Peyer's patch (tissue), 4 donors: Measurements from ENCODE around the gene FKBP2. TPM values are rescaled to one million over a fixed set of nuclear protein-coding genes. Genes with fewer than 3 reads are reported as not detected.
A peak's percentile ranks its signal among the peaks of the same experiment; 100 is the strongest.

Experiments used
- DNase-seq, 3 donors: peaks; one replicate each; pipeline ENCODE4 v3.0.0-alpha.2; 2017 to 2019
- H3K27ac ChIP-seq, 4 donors: fragments of 200-600 bp; sonication (generic); one replicate each; pipeline ENCODE4 v1.5.1; 2016 to 2019
- H3K27me3 ChIP-seq, 2 donors: fragments of 200-600 bp; sonication (generic); one replicate each; pipeline ENCODE4 v1.5.1; 2019
- H3K36me3 ChIP-seq, 3 donors: fragments of 200-600 bp; sonication (generic); one replicate each; pipeline ENCODE4 v1.5.1; 2016 to 2019
- H3K4me1 ChIP-seq, 4 donors: fragments of 200-600 bp; sonication (generic); one replicate each; pipeline ENCODE4 v1.5.1; 2016 to 2019
- H3K4me3 ChIP-seq, 4 donors: fragments of 200-600 bp; sonication (generic); 1 replicate in 3 of 4; 2 replicates in 1 of 4; pipeline ENCODE4 v1.5.1; 2016 to 2019; ENCODE audit warnings: mild to moderate bottlenecking in 1 of 4
- H3K9me3 ChIP-seq, 4 donors: fragments of 200-600 bp; sonication (generic); one replicate each; pipeline ENCODE4 v1.5.1; 2016 to 2019; ENCODE audit warnings: mild to moderate bottlenecking in 1 of 4
- POLR2A ChIP-seq, 2 donors: fragments of 450-650 bp; IDR thresholded peaks; one replicate each; pipeline ENCODE4 v1.5.1; 2017; ENCODE audit warnings: antibody characterized with exemption in 2 of 2, mild to moderate bottlenecking in 2 of 2, moderate library complexity in 2 of 2
- total RNA-seq, 4 donors: library from RNA; depleted of rRNA; stranded (reverse); fragments of >200 nt; gene quantifications; one replicate each; pipeline ENCODE4 v1.1.0, GENCODE V29; 2016
- TF ChIP-seq, protein P1 (sequence below), 6 experiments: fragments of 450-650 bp in 4 of 6; fragments of 200-600 bp in 2 of 6; sonication (generic) in 1 of 6; IDR thresholded peaks; one replicate each; pipeline ENCODE4 v1.5.1; 2017 to 2019; ENCODE audit warnings: antibody characterized with exemption in 6 of 6, mild to moderate bottlenecking in 3 of 6, moderate library complexity in 1 of 6

FKBP2 gene
- total RNA-seq, 4 donors from 2014 or later: 46.2 to 101 (median 94.0) TPM

DNA sequence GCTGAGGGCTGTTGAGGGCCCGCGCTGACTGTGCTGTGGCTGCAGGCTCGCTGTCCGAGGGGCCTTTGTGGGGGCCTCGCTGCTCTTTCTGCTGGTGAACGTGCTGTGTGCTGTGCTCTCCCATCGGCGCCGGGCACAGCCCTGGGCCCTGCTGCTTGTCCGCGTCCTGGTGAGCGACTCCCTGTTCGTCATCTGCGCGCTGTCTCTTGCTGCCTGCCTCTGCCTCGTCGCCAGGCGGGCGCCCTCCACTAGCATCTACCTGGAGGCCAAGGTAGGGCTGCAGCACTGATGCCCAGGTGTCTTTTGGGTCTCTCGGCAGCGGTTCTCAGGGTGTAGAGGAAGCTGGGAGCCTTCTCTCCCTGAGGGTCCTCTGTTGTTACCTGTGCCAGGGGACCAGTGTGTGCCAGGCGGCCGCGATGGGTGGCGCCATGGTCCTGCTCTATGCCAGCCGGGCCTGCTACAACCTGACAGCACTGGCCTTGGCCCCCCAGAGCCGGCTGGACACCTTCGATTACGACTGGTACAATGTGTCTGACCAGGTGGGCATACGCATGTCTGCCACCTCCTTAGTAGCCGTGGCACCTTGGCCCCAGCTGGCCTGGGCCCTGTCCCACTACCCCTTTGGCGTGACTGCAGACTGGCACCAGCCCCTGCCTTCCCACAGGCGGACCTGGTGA, 46.9 kb downstream of the FKBP2 start:
- Histone ChIP-seq H3K36me3 (no peaks in the 10 kb centered on the region), H3K9me3 (no peaks in the 10 kb centered on the region), H3K27ac (no peak overlapping the region), H3K27me3 (peaks cover 0 to 23% of the 10 kb centered on the region in 2 donors), H3K4me1 (peaks cover 3 to 41% (median 23%) of the 10 kb centered on the region in 4 donors), H3K4me3 (no peak overlapping the region)
- peak in 1 of 3 donors; percentile 44 for DNase-seq
- TF ChIP-seq POLR2A (IDR thresholded peaks at IDR 0.05): no peak
- TF ChIP-seq, protein P1, sequence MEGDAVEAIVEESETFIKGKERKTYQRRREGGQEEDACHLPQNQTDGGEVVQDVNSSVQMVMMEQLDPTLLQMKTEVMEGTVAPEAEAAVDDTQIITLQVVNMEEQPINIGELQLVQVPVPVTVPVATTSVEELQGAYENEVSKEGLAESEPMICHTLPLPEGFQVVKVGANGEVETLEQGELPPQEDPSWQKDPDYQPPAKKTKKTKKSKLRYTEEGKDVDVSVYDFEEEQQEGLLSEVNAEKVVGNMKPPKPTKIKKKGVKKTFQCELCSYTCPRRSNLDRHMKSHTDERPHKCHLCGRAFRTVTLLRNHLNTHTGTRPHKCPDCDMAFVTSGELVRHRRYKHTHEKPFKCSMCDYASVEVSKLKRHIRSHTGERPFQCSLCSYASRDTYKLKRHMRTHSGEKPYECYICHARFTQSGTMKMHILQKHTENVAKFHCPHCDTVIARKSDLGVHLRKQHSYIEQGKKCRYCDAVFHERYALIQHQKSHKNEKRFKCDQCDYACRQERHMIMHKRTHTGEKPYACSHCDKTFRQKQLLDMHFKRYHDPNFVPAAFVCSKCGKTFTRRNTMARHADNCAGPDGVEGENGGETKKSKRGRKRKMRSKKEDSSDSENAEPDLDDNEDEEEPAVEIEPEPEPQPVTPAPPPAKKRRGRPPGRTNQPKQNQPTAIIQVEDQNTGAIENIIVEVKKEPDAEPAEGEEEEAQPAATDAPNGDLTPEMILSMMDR (IDR thresholded peaks at IDR 0.05): no peak

DNA sequence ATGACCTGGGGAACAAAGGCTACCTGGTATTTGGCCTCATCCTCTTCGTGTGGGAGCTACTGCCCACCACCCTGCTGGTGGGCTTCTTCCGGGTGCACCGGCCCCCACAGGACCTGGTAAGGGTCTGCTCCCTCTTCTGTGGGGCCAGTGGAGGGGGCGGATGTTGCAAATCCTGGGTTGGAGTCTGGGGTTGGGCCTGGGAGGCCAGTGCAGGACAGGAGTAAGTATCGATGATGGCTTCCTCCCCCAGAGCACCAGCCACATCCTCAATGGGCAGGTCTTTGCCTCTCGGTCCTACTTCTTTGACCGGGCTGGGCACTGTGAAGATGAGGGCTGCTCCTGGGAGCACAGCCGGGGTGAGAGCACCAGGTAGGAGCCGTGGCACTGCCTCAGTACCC, 47.5 kb downstream of the FKBP2 start:
- no peaks in the 10 kb centered on the region for H3K9me3 ChIP-seq
- H3K4me1 ChIP-seq: peaks cover 2 to 36% (median 23%) of the 10 kb centered on the region in 4 donors
- no peak for TF ChIP-seq POLR2A (IDR thresholded peaks at IDR 0.05)

DNA sequence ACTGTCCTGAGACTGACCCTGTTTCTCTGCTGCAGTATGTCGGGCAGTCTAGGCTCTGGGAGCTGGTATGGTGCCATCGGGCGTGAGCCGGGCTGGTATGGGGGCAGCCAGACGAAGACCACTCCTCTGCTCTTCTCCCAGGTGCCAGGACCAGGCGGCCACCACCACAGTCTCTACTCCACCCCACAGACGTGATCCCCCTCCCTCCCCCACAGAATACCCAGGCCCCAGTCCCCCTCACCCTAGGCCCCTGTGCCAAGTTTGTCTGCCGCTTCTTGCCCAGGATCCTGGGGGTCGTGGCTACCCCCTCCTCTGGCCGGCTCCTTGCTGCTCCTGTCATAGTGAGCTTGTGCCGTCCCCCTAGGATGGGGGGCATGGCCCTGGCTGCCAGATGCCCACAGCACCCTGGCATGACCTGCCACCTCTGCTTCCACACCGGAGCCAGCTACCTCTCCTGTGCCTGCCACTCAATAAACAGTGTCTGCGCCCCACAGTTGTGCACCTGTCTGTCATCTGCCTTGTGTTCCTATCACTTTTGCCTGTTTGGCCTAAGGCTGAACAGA, 48.2 kb downstream of the FKBP2 start:
- Histone ChIP-seq H3K9me3 (no peaks in the 10 kb centered on the region), H3K36me3 (no peaks in the 10 kb centered on the region), H3K27me3 (peaks cover 0 to 30% of the 10 kb centered on the region in 2 donors), H3K4me1 (peaks cover 0 to 28% (median 18%) of the 10 kb centered on the region in 4 donors), H3K27ac (no peak overlapping the region), H3K4me3 (no peak overlapping the region)
- no peak for DNase-seq
- TF ChIP-seq, protein P1 (IDR thresholded peaks at IDR 0.05): no peak
- TF ChIP-seq POLR2A (IDR thresholded peaks at IDR 0.05): no peak

More for the DNA sequence above, 47.5 kb downstream of the FKBP2 start:
- H3K27ac ChIP-seq: no peak overlapping the region
- no peaks in the 10 kb centered on the region for H3K36me3 ChIP-seq
- peaks cover 0 to 27% of the 10 kb centered on the region in 2 donors for H3K27me3 ChIP-seq
- DNase-seq: no peak
- H3K4me3 ChIP-seq: no peak overlapping the region

DNA sequence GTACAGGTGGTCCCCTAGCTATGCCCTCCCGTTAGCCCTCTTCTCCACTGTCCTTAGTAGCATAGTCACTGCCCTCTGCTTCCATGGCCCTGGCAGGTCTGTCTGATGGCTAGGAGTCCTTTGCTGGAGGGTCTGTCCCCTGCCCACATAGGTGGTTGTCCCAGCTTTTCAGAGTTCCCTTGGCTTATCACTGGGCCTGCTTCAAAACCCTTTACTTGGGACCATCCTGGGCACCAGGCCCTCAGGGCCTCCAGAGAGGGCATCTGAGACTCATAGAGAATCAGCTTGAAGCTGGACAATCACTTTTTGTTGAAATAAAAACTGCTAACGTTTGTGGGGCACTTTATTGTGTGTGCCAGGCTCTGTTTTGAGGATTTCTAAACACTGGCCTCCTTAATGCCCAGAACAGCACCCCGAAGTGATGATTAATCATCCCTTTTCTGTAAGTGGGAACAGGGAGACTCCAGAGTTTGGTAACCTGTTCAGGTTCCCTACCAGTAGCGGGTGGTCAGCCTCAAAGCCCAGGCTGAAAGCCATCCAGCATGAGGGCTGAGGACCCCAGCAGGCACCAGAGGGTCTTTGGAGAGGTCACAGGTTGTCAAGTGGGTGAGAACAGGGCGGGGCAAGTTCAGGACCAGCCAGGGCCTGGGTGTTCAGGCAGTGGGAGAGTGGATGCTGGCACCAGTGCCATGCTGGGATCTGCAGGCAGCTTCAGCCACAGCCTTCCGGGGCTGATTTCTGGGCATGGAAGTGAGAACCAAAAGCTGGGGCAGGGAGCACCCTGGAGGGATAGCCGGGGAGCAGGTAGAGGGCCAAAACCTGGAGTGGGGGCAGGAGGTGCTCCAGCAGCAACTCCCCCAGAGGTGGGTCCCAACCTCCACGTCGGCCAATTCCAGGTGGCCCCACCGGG, 49.7 kb downstream of the FKBP2 start:
- Histone ChIP-seq H3K4me1 (peaks cover 0 to 27% (median 16%) of the 10 kb centered on the region in 4 donors), H3K27me3 (peaks cover 0 to 35% of the 10 kb centered on the region in 2 donors), H3K36me3 (no peaks in the 10 kb centered on the region), H3K27ac (no peak overlapping the region), H3K4me3 (no peak overlapping the region), H3K9me3 (no peaks in the 10 kb centered on the region)
- TF ChIP-seq, protein P1 (IDR thresholded peaks at IDR 0.05): no peak
- no peak for TF ChIP-seq POLR2A (IDR thresholded peaks at IDR 0.05)
- peak in 1 of 3 donors; percentile 45 for DNase-seq

DNA sequence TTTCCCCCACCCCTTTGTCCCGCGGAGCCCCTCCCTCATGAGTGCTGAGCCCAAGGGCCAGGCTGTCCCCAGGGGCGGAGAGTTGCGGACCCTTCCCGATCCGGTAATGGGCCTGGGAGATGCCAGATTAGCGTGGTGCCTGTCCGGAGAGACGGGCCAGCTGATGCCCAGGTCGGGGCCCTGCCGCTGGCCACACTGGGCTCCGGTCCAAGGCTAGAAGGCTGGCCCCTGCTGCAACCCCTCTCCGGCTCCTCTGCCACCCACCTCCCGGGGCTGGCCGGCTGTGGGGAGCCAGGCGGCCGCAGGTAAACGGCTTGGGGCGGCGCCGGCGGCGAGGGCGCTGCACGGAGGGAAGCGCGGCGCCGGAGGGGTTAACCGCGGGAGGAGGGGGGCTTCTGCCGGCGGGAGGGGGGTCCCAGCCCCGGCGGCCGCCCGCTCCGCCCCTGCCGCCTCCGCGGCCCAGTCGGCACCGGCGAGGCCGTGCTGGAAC, 50.4 kb downstream of the FKBP2 start, which contains the start of gene KCNK4:
TSS of gene KCNK4 (plus strand) at position 41 of the 490 bp plus-strand sequence. CDS start 1,717 bp downstream, outside the sequence.
- TF ChIP-seq, protein P1 (IDR thresholded peaks at IDR 0.05): no peak
- no peak for TF ChIP-seq POLR2A (IDR thresholded peaks at IDR 0.05)
- Histone ChIP-seq H3K4me3 (peak within 1 kb of the TSS; percentile 5 to 47 (median 44)), H3K36me3 (no peaks in the 10 kb centered on the region), H3K27me3 (peaks cover 0 to 35% of the 10 kb centered on the region in 2 donors), H3K9me3 (no peaks in the 10 kb centered on the region), H3K4me1 (peaks cover 0 to 22% (median 12%) of the 10 kb centered on the region in 4 donors), H3K27ac (no peak within 1 kb of the TSS)
- DNase-seq: peak in 1 of 3 donors; percentile 41
